IMR-90 (cell line): ENCODE measurements around the gene MAGI2. TPM values are rescaled to one million over a fixed set of nuclear protein-coding genes. Genes with fewer than 3 reads are reported as not detected.

Experiments
- ATAC-seq: fragments of 200-7000 bp; cut with Tn5 transposase; 2 replicates; pipeline ENCODE4 v1.9.1; 2020; ENCODE audit warnings: low read depth, mild to moderate bottlenecking, moderate library complexity
- BruUV-seq: library from RNA; stranded (reverse); fragments of 400-500 nt; replicated peaks from 2 replicates; lab custom pipeline; 2021; lab: Mats Ljungman, UMichigan
- CTCF ChIA-PET: fragments of 300-600 bp; formaldehyde crosslinking; extraction: SDS; loops from one replicate; lab custom pipeline; 2021; ENCODE audit warnings: antibody characterized with exemption; lab: Yijun Ruan, JAX
- POLR2A ChIA-PET: fragments of 300-600 bp; sonication (Branson Sonifier 250); formaldehyde crosslinking; loops from one replicate; lab custom pipeline; 2022; ENCODE audit warnings: antibody characterized with exemption; ENCODE audit not compliant: unreplicated experiment; lab: Charles Lee
- DNase-seq: peaks from one replicate; pipeline ENCODE4 v3.0.0; 2013
- H2AFZ ChIP-seq: replicated peaks from 2 replicates; pipeline ENCODE3; 2013; ENCODE audit warnings: low read length, mild to moderate bottlenecking; ENCODE audit not compliant: poor library complexity
- H2AK5ac ChIP-seq: 2 replicates; pipeline ENCODE4 v1.6.1; 2013; ENCODE audit warnings: low read depth, low read length, inconsistent platforms
- H2AK9ac ChIP-seq: replicated peaks from 2 replicates; pipeline ENCODE3; 2013; ENCODE audit warnings: mild to moderate bottlenecking, low read depth, low read length, moderate library complexity; ENCODE audit not compliant: poor library complexity
- H2BK120ac ChIP-seq: 2 replicates; pipeline ENCODE4 v1.6.1; 2013; ENCODE audit warnings: low read depth, low read length, inconsistent platforms
- H2BK15ac ChIP-seq: 3 replicates; pipeline ENCODE4 v1.6.1; 2013; ENCODE audit warnings: low read depth, low read length, inconsistent platforms
- H2BK20ac ChIP-seq: 2 replicates; pipeline ENCODE4 v1.6.1; 2013; ENCODE audit warnings: low read depth, mild to moderate bottlenecking, inconsistent platforms, low read length, moderate library complexity
- H2BK5ac ChIP-seq: 2 replicates; pipeline ENCODE4 v1.6.1; 2013; ENCODE audit warnings: mild to moderate bottlenecking, low read depth, low read length, inconsistent platforms; ENCODE audit not compliant: poor library complexity, severe bottlenecking
- H3K14ac ChIP-seq: replicated peaks from 2 replicates; pipeline ENCODE4 v1.6.1; 2013; ENCODE audit warnings: low read depth, low read length, inconsistent platforms
- H3K18ac ChIP-seq: 2 replicates; pipeline ENCODE4 v1.6.1; 2013; ENCODE audit warnings: low read depth, low read length, control low read depth
- H3K23ac ChIP-seq: 2 replicates; pipeline ENCODE4 v1.6.1; 2013; ENCODE audit warnings: low read depth, low read length, inconsistent platforms
- H3K27ac ChIP-seq: 2 replicates; pipeline ENCODE4 v1.5.1; 2013; ENCODE audit warnings: mild to moderate bottlenecking, control low read depth, low read length; ENCODE audit not compliant: insufficient read depth
- H3K27me3 ChIP-seq: 2 replicates; pipeline ENCODE4 v1.6.1; 2013; ENCODE audit warnings: low read length; ENCODE audit not compliant: control insufficient read depth, insufficient read depth
- H3K36me3 ChIP-seq: 2 replicates; pipeline ENCODE4 v1.6.1; 2013; ENCODE audit warnings: low read length, mixed read lengths; ENCODE audit not compliant: control insufficient read depth, insufficient read depth
- H3K4ac ChIP-seq: 2 replicates; pipeline ENCODE4 v1.6.1; 2013; ENCODE audit warnings: low read depth, low read length, inconsistent platforms
- H3K4me1 ChIP-seq: 2 replicates; pipeline ENCODE4 v1.6.1; 2013; ENCODE audit warnings: low read length, mixed read lengths; ENCODE audit not compliant: control insufficient read depth, insufficient read depth
- H3K4me2 ChIP-seq: 2 replicates; pipeline ENCODE4 v1.6.1; 2013; ENCODE audit warnings: low read depth, mild to moderate bottlenecking, control low read depth, low read length, moderate library complexity
- H3K4me3 ChIP-seq: 2 replicates; pipeline ENCODE4 v1.5.1; 2013; ENCODE audit warnings: low read depth, mild to moderate bottlenecking, control low read depth, low read length, moderate library complexity; ENCODE audit not compliant: insufficient read depth
- H3K56ac ChIP-seq: 2 replicates; pipeline ENCODE4 v1.6.1; 2013; ENCODE audit warnings: low read length, inconsistent platforms; ENCODE audit not compliant: insufficient read depth; ENCODE audit errors: extremely low read depth
- H3K79me1 ChIP-seq, 2 experiments: 2 replicates each; pipeline ENCODE4 v1.6.1; 2013; ENCODE audit warnings: low read length in 2 of 2, inconsistent platforms in 1 of 2, low read depth in 1 of 2
- H3K9ac ChIP-seq: 2 replicates; pipeline ENCODE4 v1.6.1; 2013; ENCODE audit warnings: low read depth, low read length, control low read depth
- H3K9me1 ChIP-seq: 2 replicates; pipeline ENCODE4 v1.6.1; 2013; ENCODE audit warnings: low read length, inconsistent platforms; ENCODE audit not compliant: insufficient read depth
- H3K9me3 ChIP-seq: 2 replicates; pipeline ENCODE4 v1.6.1; 2013; ENCODE audit warnings: low read length; ENCODE audit not compliant: control insufficient read depth, insufficient read depth
- H4K20me1 ChIP-seq: 2 replicates; pipeline ENCODE4 v1.6.1; 2013; ENCODE audit warnings: low read length, inconsistent platforms; ENCODE audit not compliant: insufficient read depth
- H4K5ac ChIP-seq: 2 replicates; pipeline ENCODE4 v1.6.1; 2013; ENCODE audit warnings: mild to moderate bottlenecking, low read depth, low read length, control low read depth
- H4K8ac ChIP-seq, 2 experiments: 2 replicates each; pipeline ENCODE4 v1.6.1; 2013; ENCODE audit warnings: low read depth in 2 of 2, low read length in 2 of 2, control low read depth in 1 of 2, inconsistent platforms in 1 of 2
- H4K91ac ChIP-seq: 2 replicates; pipeline ENCODE4 v1.6.1; 2013; ENCODE audit warnings: low read depth, low read length, inconsistent platforms; ENCODE audit not compliant: insufficient read depth
- FOS ChIP-seq: fragments of 150-350 bp; IDR thresholded peaks from 2 replicates; pipeline ENCODE4 v1.6.1; 2016; ENCODE audit warnings: low read depth, low read length
- WGBS, 2 experiments: methylation state at CpG; one replicate each; pipeline versions ENCODE4 v1.1.5 to v1.1.7; 2013; ENCODE audit warnings: missing lambda C conversion rate in 2 of 2; ENCODE audit not compliant: insufficient read length in 1 of 2; ENCODE audit errors: extremely low coverage in 2 of 2; 5-methylcytosine and 5-hydroxymethylcytosine counted together
- dilution Hi-C: fragments of 300-500 bp; cut with HindIII; formaldehyde crosslinking; loops from one replicate; pipeline ENCODE4 v1.14.3; 2018; ENCODE audit warnings: low sequenced_read_pairs; ENCODE audit not compliant: unreplicated experiment
- in situ Hi-C: fragments of 300-500 bp; cut with MboI; formaldehyde crosslinking; loops from 3 replicates; pipeline ENCODE4 v1.14.3; 2019; ENCODE audit warnings: low sequenced_read_pairs, inconsistent platforms, mixed read lengths
- intact Hi-C: fragments of 100-400 bp; cut with micrococcal nuclease; formaldehyde crosslinking; loops from 2 replicates; pipeline ENCODE4 v1.10.0; 2022
- polyA plus RNA-seq, 3 experiments: library from polyadenylated mRNA; depleted of rRNA; stranded (reverse); fragments of >200 nt; gene quantifications; 2 replicates each; pipeline ENCODE4 v1.2.3, GENCODE V29; 2012; ENCODE audit warnings: low replicate concordance in 1 of 3
- total RNA-seq: library from RNA; depleted of rRNA; stranded (reverse); fragments of >200 nt; gene quantifications from 2 replicates; pipeline ENCODE4 v1.2.3, GENCODE V29; 2012

Gene MAGI2
- total and polyA plus RNA-seq, 2 of the 4 experiments (the other 2 are of a cell fraction) = 2.5 to 17.9 TPM

DNA sequence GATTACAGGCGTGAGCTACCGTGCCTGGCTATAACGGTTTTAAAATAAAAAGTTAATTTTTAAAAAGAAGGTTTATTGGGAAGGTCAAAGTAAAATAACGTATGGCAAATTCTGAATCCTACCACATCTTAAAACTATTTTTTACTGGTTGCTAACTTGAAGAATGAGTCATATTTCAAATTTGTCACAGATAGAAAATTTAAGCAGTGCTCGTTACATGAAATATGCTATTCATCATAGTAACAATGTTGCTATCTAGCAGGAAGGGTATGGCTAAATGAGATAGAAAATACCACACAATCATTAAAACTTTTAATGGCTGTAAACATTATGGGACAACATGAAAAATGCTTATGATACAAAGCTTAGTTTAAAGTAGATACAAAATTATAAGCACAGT, 1154.4 kb downstream of the MAGI2 start:
- Histone ChIP-seq H3K23ac (no peak overlapping the region), H3K9me1 (peaks cover 3% of the 10 kb centered on the region), H3K18ac (no peak overlapping the region), H3K9ac (no peak overlapping the region), H3K36me3 (no peaks in the 10 kb centered on the region), H3K14ac (no peak overlapping the region), H4K91ac (no peak overlapping the region), H3K56ac (no peak overlapping the region), H4K20me1 (no peaks in the 10 kb centered on the region), H3K27ac (no peak overlapping the region), H2AK9ac (no peak overlapping the region), H3K4me3 (no peak overlapping the region), H4K8ac (no peak overlapping the region), H4K5ac (no peak overlapping the region), H2AK5ac (no peak overlapping the region), H3K4ac (no peak overlapping the region), H3K4me2 (no peak overlapping the region), H2AFZ (no peak overlapping the region), H2BK5ac (no peak overlapping the region), H2BK20ac (no peak overlapping the region), H2BK120ac (no peak overlapping the region), H3K9me3 (no peaks in the 10 kb centered on the region), H3K4me1 (peaks cover 2% of the 10 kb centered on the region; the same call in 1 of the 2 replicates), H3K79me1 (no peaks in the 10 kb centered on the region; a peak in 1 of 4 replicates), H3K27me3 (no peaks in the 10 kb centered on the region), H2BK15ac (no peak overlapping the region)
- in situ Hi-C loops (no loop called here), intact Hi-C loops (no loop called here), dilution Hi-C loops (no loop called here)
- CTCF ChIA-PET = no interaction called here
- TF ChIP-seq FOS = no peak
- WGBS, 2 experiments = 100% methylated on average over 1 of the region's 5 CpGs; no CpG with 5 or more reads in 1 of the 2 experiments
- ATAC-seq (no peak), DNase-seq (peak; percentile 12)
- no TSS peak for BruUV-seq
- POLR2A ChIA-PET = no interaction called here
